ENCODE data around the gene PDIK1L.

Gene PDIK1L

GRCh38 chr1:26145041-26145959 is 33.7 kb downstream of the PDIK1L start:
- Histone ChIP-seq H3K27me3 (ENCODE audit: insufficient read depth, low read length) (peaks cover 49% of the 10 kb centered on the region), H3K36me3 (ENCODE audit: insufficient read depth, low read depth, low read length) (no peaks in the 10 kb centered on the region), H3K9ac (ENCODE audit: low read depth, low read length) (no peak overlapping the region), H3K4me1 (ENCODE audit: insufficient read depth, low read length) (no peaks in the 10 kb centered on the region), H3K27ac (ENCODE audit: low read length) (no peak overlapping the region), H3K9me3 (ENCODE audit: insufficient read depth, low read depth, low read length) (no peaks in the 10 kb centered on the region), H3K4me3 (ENCODE audit: low read length) (no peak overlapping the region)

- Histone ChIP-seq H3K27ac (ENCODE audit: low read length) (no peak overlapping the region), H3K9ac (ENCODE audit: low read depth, low read length) (no peak overlapping the region), H3K4me1 (ENCODE audit: insufficient read depth, low read length) (no peaks in the 10 kb centered on the region), H3K36me3 (ENCODE audit: insufficient read depth, low read depth, low read length) (no peaks in the 10 kb centered on the region), H3K9me3 (ENCODE audit: insufficient read depth, low read depth, low read length) (no peaks in the 10 kb centered on the region), H3K4me3 (ENCODE audit: low read length) (no peak overlapping the region), H3K27me3 (ENCODE audit: insufficient read depth, low read length) (peaks cover 54% of the 10 kb centered on the region)
Observed at GRCh38 chr1:26145960-26146294, 34.3 kb downstream of the PDIK1L start.

- Histone ChIP-seq H3K9me3 (ENCODE audit: insufficient read depth, low read depth, low read length) (no peaks in the 10 kb centered on the region), H3K36me3 (ENCODE audit: insufficient read depth, low read depth, low read length) (no peaks in the 10 kb centered on the region), H3K4me3 (ENCODE audit: low read length) (no peak overlapping the region), H3K27me3 (ENCODE audit: insufficient read depth, low read length) (peaks cover 80% of the 10 kb centered on the region), H3K9ac (ENCODE audit: low read depth, low read length) (no peak overlapping the region), H3K4me1 (ENCODE audit: insufficient read depth, low read length) (no peaks in the 10 kb centered on the region), H3K27ac (ENCODE audit: low read length) (no peak overlapping the region)
Observed at GRCh38 chr1:26148887-26149286, 37.3 kb downstream of the PDIK1L start.

DNA sequence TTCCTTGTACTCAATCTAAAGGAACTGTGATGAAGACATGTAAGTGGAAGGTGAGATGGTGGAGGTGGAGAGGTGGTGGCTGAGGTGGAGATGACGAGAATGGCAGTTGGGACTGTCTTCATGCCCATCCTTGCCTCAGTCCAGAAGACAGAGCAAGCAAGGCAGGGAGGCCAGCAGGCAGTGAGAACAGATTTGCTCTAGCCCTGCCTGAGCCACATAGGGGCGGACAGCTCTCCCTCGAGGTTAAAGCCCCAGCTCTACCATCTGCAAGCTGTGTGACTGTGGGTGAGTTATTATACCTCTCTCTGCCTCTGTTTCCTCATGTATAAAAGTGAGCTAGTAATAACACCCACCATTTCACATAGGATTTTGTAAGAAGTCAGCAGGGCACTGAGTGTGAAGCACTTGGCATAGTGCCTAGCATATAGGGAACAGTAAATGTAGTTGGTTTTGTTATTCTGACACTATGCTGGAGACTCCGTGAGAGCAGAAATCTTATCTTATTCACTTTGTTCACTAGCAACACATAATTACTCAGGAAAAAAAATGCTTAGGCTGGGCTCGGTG is 42.4 kb downstream of the PDIK1L start:
- Histone ChIP-seq H3K4me3 (ENCODE audit: low read length) (no peak overlapping the region; the same call in 1 of the 2 replicates), H3K27ac (ENCODE audit: low read length) (no peak overlapping the region), H3K4me1 (ENCODE audit: insufficient read depth, low read length) (peaks cover 30% of the 10 kb centered on the region), H3K27me3 (ENCODE audit: insufficient read depth, low read length) (peaks cover 92% of the 10 kb centered on the region), H3K36me3 (ENCODE audit: insufficient read depth, low read depth, low read length) (no peaks in the 10 kb centered on the region), H3K9ac (ENCODE audit: low read depth, low read length) (no peak overlapping the region), H3K9me3 (ENCODE audit: insufficient read depth, low read depth, low read length) (no peaks in the 10 kb centered on the region)

DNA sequence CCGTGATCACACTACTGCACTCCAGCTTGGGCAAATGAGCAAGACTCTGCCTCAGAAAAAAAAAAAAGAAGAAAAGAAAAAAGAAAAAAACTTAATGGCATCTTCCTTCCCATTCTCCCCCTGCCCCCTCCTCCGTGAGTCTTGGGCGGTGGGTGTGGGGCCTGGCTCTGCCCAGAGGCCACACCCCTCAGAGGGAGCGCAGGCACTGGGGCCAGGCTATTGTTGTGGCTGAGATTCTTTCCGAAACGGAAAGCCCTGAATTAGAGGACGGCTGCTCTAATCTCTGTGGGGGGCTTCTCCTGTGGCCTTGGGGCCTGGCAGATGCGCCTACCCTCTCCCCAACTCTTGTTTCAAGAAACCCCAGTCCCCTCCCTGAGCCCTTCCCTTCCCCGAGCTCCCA is 43.1 kb downstream of the PDIK1L start:
- H3K27me3 ChIP-seq (ENCODE audit: insufficient read depth, low read length) = peaks cover 94% of the 10 kb centered on the region
- peaks cover 30% of the 10 kb centered on the region for H3K4me1 ChIP-seq (ENCODE audit: insufficient read depth, low read length)

GRCh38 chr1:26155370-26156284 is 44.0 kb downstream of the PDIK1L start:
- Histone ChIP-seq H3K9ac (ENCODE audit: low read depth, low read length) (no peak overlapping the region), H3K27ac (ENCODE audit: low read length) (no peak overlapping the region), H3K9me3 (ENCODE audit: insufficient read depth, low read depth, low read length) (no peaks in the 10 kb centered on the region), H3K27me3 (ENCODE audit: insufficient read depth, low read length) (peaks cover 94% of the 10 kb centered on the region), H3K36me3 (ENCODE audit: insufficient read depth, low read depth, low read length) (no peaks in the 10 kb centered on the region), H3K4me1 (ENCODE audit: insufficient read depth, low read length) (peaks cover 30% of the 10 kb centered on the region), H3K4me3 (ENCODE audit: low read length) (peak overlapping the region; percentile 61)

More for the DNA sequence above, 43.1 kb downstream of the PDIK1L start:
- Histone ChIP-seq H3K9me3 (ENCODE audit: insufficient read depth, low read depth, low read length) (no peaks in the 10 kb centered on the region), H3K36me3 (ENCODE audit: insufficient read depth, low read depth, low read length) (no peaks in the 10 kb centered on the region), H3K9ac (ENCODE audit: low read depth, low read length) (no peak overlapping the region), H3K27ac (ENCODE audit: low read length) (no peak overlapping the region), H3K4me3 (ENCODE audit: low read length) (peak overlapping the region; percentile 61; the same call in 1 of the 2 replicates)

DNA sequence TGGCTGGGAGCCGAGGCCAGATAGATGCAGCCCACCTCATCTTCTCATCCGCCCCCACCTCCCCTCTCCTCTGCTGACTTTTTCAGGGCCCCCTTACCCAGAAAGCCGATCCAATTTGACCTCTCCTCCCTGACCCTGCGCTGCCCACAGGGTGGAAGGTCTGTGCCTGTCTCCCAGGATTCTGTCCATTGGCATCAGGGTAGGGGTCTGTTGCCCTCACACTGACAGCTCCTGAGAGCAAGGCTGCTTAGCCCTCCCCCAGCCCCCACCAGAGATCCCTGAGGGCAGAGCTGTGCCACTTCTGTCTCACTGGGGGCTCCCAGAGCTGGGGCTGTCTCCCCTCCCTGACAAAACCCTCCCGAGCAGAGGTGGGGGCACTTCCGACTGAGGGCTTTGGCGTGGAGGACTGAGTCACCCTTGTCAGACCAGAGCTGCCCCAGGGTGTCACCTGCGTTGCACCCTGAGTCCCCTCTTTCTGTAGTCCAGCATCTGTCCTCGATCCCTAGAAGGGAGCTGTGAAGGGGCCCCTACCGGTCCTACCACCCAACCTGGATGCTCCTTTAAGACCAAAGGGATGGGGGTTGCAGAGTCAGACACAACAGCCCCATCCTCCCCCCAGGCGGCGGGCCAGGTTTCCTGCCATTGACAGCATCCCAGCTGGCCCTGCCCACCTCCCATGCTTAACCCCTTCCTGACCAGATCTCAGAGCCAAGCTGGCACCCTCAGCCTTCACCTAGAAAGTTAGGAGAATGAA is 44.8 kb downstream of the PDIK1L start:
- peaks cover 96% of the 10 kb centered on the region for H3K27me3 ChIP-seq (ENCODE audit: insufficient read depth, low read length)
- H3K4me3 ChIP-seq (ENCODE audit: low read length) = peak overlapping the region; percentile 61
- H3K9ac ChIP-seq (ENCODE audit: low read depth, low read length) = no peak overlapping the region; the same call in 1 of the 2 replicates
- H3K4me1 ChIP-seq (ENCODE audit: insufficient read depth, low read length) = peaks cover 30% of the 10 kb centered on the region
- H3K36me3 ChIP-seq (ENCODE audit: insufficient read depth, low read depth, low read length) = no peaks in the 10 kb centered on the region
- H3K9me3 ChIP-seq (ENCODE audit: insufficient read depth, low read depth, low read length) = no peaks in the 10 kb centered on the region
- no peak overlapping the region for H3K27ac ChIP-seq (ENCODE audit: low read length)

- H3K9me3 ChIP-seq (ENCODE audit: insufficient read depth, low read depth, low read length) = no peaks in the 10 kb centered on the region
- peaks cover 30% of the 10 kb centered on the region for H3K4me1 ChIP-seq (ENCODE audit: insufficient read depth, low read length)
- H3K27ac ChIP-seq (ENCODE audit: low read length) = no peak overlapping the region
- H3K36me3 ChIP-seq (ENCODE audit: insufficient read depth, low read depth, low read length) = no peaks in the 10 kb centered on the region
- no peak overlapping the region for H3K9ac ChIP-seq (ENCODE audit: low read depth, low read length)
- no peak overlapping the region for H3K4me3 ChIP-seq (ENCODE audit: low read length)
- H3K27me3 ChIP-seq (ENCODE audit: insufficient read depth, low read length) = peaks cover 100% of the 10 kb centered on the region
Observed at GRCh38 chr1:26158271-26158907, 46.8 kb downstream of the PDIK1L start.

DNA sequence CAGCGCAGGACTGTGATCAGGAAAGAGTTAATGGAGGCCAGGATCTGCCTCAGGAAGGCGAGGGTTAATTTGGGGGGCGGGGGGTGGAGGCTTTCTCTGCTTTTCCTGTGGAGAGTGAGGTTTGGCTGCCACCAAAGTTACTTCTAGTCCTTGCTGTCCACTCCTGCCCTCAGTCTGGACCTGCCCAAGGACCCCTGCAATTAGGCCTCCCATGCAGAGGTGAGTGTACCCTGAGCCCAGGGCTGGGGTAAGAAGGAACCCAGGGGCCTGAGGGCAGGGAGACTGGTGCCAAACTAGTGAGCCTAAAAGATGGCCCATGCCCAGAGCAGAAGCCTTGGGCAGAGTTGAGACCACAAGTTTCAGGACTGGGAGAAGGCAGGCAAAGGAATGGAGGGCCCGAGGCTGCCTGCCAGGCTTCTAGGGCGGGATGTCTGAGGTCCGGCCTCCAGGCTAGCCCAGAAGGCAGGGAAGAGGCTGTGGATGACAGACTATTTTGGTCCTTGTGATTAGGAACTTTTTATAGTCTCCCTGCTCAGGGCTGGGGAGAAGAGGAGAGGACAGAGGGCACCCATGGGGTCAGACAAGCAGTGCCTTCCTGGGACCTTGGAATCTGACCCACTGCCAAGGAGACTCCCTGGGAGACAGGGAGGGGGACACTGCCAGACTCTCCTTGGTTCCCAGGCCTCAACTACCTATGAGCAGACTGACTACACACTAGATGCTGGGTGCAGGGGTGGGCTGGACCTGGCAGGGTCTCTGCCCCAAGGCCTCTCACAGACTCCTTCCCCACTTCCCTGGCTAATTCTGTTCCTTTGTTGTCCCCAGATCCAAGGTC is 47.5 kb downstream of the PDIK1L start, which contains the start of gene FAM110D:
TSS of gene FAM110D (plus strand) at position 172 of the 835 bp plus-strand sequence. CDS start 2,213 bp downstream, outside the sequence.
- Histone ChIP-seq H3K9ac (ENCODE audit: low read depth, low read length) (no peak within 1 kb of the TSS), H3K27me3 (ENCODE audit: insufficient read depth, low read length) (peaks cover 100% of the 10 kb centered on the region), H3K9me3 (ENCODE audit: insufficient read depth, low read depth, low read length) (no peaks in the 10 kb centered on the region), H3K36me3 (ENCODE audit: insufficient read depth, low read depth, low read length) (no peaks in the 10 kb centered on the region), H3K4me3 (ENCODE audit: low read length) (peak within 1 kb of the TSS; percentile 49), H3K27ac (ENCODE audit: low read length) (no peak within 1 kb of the TSS), H3K4me1 (ENCODE audit: insufficient read depth, low read length) (peaks cover 29% of the 10 kb centered on the region)

- no peak overlapping the region for H3K4me3 ChIP-seq (ENCODE audit: low read length)
- H3K4me1 ChIP-seq (ENCODE audit: insufficient read depth, low read length) = peaks cover 24% of the 10 kb centered on the region
- no peaks in the 10 kb centered on the region for H3K9me3 ChIP-seq (ENCODE audit: insufficient read depth, low read depth, low read length)
- no peak overlapping the region for H3K9ac ChIP-seq (ENCODE audit: low read depth, low read length)
- H3K27me3 ChIP-seq (ENCODE audit: insufficient read depth, low read length) = peaks cover 100% of the 10 kb centered on the region
- H3K36me3 ChIP-seq (ENCODE audit: insufficient read depth, low read depth, low read length) = no peaks in the 10 kb centered on the region
- no peak overlapping the region for H3K27ac ChIP-seq (ENCODE audit: low read length)
Observed at GRCh38 chr1:26159743-26160039, 48.1 kb downstream of the PDIK1L start.
